A673 (cell line): ENCODE measurements around the gene SIRPG.

Experiments
- EZH2 ChIP-seq: fragments of 200-600 bp; sonication (generic); IDR thresholded peaks from 2 replicates; pipeline ENCODE4 v1.6.1; 2017; ENCODE audit warnings: borderline replicate concordance, low read depth, mild to moderate bottlenecking, mixed read lengths, antibody characterized with exemption, low read length; ENCODE audit not compliant: poor library complexity, severe bottlenecking
- TF ChIP-seq, protein P1 (sequence below): fragments of 300-800, 200-600 bp; sonication (generic); conservative IDR thresholded peaks from 2 replicates; pipeline ENCODE4 v1.5.1; 2017; ENCODE audit warnings: low read depth, mild to moderate bottlenecking, antibody characterized with exemption, low read length, moderate library complexity, mixed read lengths

GRCh38 chr20:1688886-1689538, 31.4 kb upstream of the SIRPG start:
- TF ChIP-seq, protein P1, sequence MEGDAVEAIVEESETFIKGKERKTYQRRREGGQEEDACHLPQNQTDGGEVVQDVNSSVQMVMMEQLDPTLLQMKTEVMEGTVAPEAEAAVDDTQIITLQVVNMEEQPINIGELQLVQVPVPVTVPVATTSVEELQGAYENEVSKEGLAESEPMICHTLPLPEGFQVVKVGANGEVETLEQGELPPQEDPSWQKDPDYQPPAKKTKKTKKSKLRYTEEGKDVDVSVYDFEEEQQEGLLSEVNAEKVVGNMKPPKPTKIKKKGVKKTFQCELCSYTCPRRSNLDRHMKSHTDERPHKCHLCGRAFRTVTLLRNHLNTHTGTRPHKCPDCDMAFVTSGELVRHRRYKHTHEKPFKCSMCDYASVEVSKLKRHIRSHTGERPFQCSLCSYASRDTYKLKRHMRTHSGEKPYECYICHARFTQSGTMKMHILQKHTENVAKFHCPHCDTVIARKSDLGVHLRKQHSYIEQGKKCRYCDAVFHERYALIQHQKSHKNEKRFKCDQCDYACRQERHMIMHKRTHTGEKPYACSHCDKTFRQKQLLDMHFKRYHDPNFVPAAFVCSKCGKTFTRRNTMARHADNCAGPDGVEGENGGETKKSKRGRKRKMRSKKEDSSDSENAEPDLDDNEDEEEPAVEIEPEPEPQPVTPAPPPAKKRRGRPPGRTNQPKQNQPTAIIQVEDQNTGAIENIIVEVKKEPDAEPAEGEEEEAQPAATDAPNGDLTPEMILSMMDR: no peak
- no peak for TF ChIP-seq EZH2
